CD8-positive, alpha-beta memory T cell (primary cell): ENCODE data around the gene OSER1. TPM values are rescaled to one million over a fixed set of nuclear protein-coding genes. Genes with fewer than 3 reads are reported as not detected.
"Not testable (repeated sequence)": the region's sequence is repeated elsewhere in the genome, so short reads cannot be mapped to it uniquely, and the experiment has no call there.

Experiments
- CTCF ChIA-PET: fragments of 350-600 bp; sonication (Branson Sonifier 250); formaldehyde crosslinking; loops from one replicate; lab custom pipeline; 2021; ENCODE audit warnings: antibody characterized with exemption; lab: Charles Lee
- POLR2A ChIA-PET: fragments of 350-600 bp; sonication (Branson Sonifier 250); formaldehyde crosslinking; loops from one replicate; lab custom pipeline; 2021; ENCODE audit warnings: antibody characterized with exemption; lab: Charles Lee
- DNase-seq, 5 donors: peaks; one replicate each; pipeline versions ENCODE4 v3.0.0 to v3.0.0-alpha.2; 2020 to 2022; ENCODE audit warnings: mixed read lengths in 1 of 5
- H3K27ac ChIP-seq: one replicate; pipeline ENCODE4 v1.7.0; 2013; ENCODE audit warnings: low read depth, mild to moderate bottlenecking, low read length, moderate library complexity
- H3K27me3 ChIP-seq: 2 replicates; pipeline ENCODE4 v1.7.0; 2013; ENCODE audit warnings: low read length, mild to moderate bottlenecking; ENCODE audit not compliant: insufficient read depth, poor library complexity, severe bottlenecking
- H3K36me3 ChIP-seq: 2 replicates; pipeline ENCODE4 v1.7.0; 2013; ENCODE audit warnings: mild to moderate bottlenecking, low read length, moderate library complexity; ENCODE audit not compliant: insufficient read depth
- H3K4me1 ChIP-seq: 2 replicates; pipeline ENCODE4 v1.7.0; 2013; ENCODE audit warnings: mild to moderate bottlenecking, low read length, moderate library complexity; ENCODE audit not compliant: insufficient read depth
- H3K4me3 ChIP-seq: 2 replicates; pipeline ENCODE4 v1.7.0; 2013; ENCODE audit warnings: mild to moderate bottlenecking, low read length
- H3K9me3 ChIP-seq: 2 replicates; pipeline ENCODE4 v1.7.0; 2013; ENCODE audit warnings: mild to moderate bottlenecking, low read length
- H3K27ac Mint-ChIP-seq, 8 donors: one replicate each; pipeline ENCODE4 v1.8.0; 2020 to 2021; ENCODE audit warnings: mixed read lengths in 8 of 8, mild to moderate bottlenecking in 6 of 8, inconsistent platforms in 3 of 8, moderate library complexity in 3 of 8
- H3K27me3 Mint-ChIP-seq, 2 donors: one replicate each; pipeline ENCODE4 v1.8.0; 2020 to 2021; ENCODE audit warnings: mixed read lengths in 2 of 2, mild to moderate bottlenecking in 1 of 2, moderate library complexity in 1 of 2
- H3K36me3 Mint-ChIP-seq, 3 donors: one replicate each; pipeline ENCODE4 v1.8.0; 2020 to 2021; ENCODE audit warnings: mixed read lengths in 3 of 3, inconsistent platforms in 1 of 3, mild to moderate bottlenecking in 1 of 3
- H3K4me1 Mint-ChIP-seq, 3 donors: one replicate each; pipeline ENCODE4 v1.8.0; 2020 to 2021; ENCODE audit warnings: mixed read lengths in 3 of 3, inconsistent platforms in 1 of 3, mild to moderate bottlenecking in 1 of 3
- H3K4me3 Mint-ChIP-seq, 7 donors: one replicate each; pipeline ENCODE4 v1.8.0; 2020 to 2021; ENCODE audit warnings: mixed read lengths in 7 of 7, mild to moderate bottlenecking in 6 of 7, moderate library complexity in 4 of 7, inconsistent platforms in 2 of 7
- H3K9me3 Mint-ChIP-seq, 5 donors: one replicate each; pipeline ENCODE4 v1.8.0; 2020 to 2022; ENCODE audit warnings: mixed read lengths in 5 of 5, mild to moderate bottlenecking in 3 of 5, moderate library complexity in 2 of 5, inconsistent platforms in 1 of 5
- polyA plus RNA-seq: library from polyadenylated mRNA; unstranded; fragments of 300-500 nt; fragmentation: Illumina TruSeq; gene quantifications from one replicate; pipeline ENCODE4 v1.2.3, GENCODE V29; 2021
- total RNA-seq, 2 experiments: library from RNA; stranded (reverse); gene quantifications; one replicate each; pipeline ENCODE4 v1.2.3, GENCODE V29; 2021

OSER1 gene
- total and polyA plus RNA-seq, 3 experiments from 2014 or later, result 24.8 to 35.1 (median 25.7) TPM

DNA sequence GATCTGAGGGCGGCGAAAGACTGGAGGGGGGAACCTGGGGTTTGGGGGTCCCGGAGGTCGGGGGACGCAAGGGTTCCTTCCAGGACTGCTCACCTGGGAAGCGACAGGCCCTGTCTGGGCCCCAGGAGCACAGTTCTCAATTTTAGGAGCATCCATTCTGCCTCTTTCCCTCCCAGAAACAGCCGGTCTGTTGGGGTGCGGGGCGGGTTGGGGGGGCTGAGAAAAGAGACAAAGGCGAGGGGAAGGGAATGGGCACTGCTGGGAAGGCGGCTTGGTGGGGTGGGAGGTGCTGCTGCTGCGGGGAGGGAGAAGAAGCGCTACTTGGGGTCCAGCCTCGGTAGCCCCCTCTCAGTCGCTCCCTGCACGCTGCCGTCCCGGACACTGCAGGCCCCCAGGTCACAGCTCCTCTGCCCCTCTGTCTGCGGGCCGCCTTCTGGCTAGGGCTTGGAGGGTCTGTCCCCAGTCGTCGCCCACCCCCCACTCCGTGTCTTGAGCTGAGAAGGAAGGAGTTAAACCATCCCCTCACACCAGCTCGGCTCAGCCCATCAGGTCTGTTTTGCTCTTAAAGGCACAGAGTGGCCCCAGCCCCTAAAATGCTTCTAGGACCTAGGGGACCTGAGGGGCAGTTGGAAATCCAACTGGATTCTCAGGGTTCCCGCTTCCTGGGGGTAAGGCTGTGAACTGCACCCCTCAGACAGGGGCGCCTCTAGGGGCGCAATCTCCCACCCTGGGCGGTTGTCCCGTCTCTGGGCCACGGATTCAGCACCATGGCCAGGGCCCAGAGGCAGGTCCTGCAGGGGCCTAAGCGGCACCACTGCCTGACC is 37.2 kb upstream of the OSER1 start:
- H3K4me3 Mint-ChIP-seq, result peak overlapping the region in 1 of 7 donors; percentile 48
- peaks cover 0 to 2% (median 0%) of the 10 kb centered on the region in 5 donors for H3K9me3 Mint-ChIP-seq
- CTCF ChIA-PET, result no interaction called here
- no peaks in the 10 kb centered on the region for H3K4me1 ChIP-seq
- H3K9me3 ChIP-seq, result no peaks in the 10 kb centered on the region
- DNase-seq, result peak in 2 of 5 donors; percentile 3 to 18
- H3K36me3 ChIP-seq, result no peaks in the 10 kb centered on the region
- H3K27ac Mint-ChIP-seq, result no peak overlapping the region
- peaks cover 21 to 44% of the 10 kb centered on the region in 2 donors for H3K27me3 Mint-ChIP-seq
- peaks cover 11% of the 10 kb centered on the region for H3K27me3 ChIP-seq
- no peaks in the 10 kb centered on the region for H3K36me3 Mint-ChIP-seq
- POLR2A ChIA-PET, result no interaction called here
- peaks cover 4 to 12% (median 5%) of the 10 kb centered on the region in 3 donors for H3K4me1 Mint-ChIP-seq
- H3K4me3 ChIP-seq, result no peak overlapping the region
- no peak overlapping the region for H3K27ac ChIP-seq

DNA sequence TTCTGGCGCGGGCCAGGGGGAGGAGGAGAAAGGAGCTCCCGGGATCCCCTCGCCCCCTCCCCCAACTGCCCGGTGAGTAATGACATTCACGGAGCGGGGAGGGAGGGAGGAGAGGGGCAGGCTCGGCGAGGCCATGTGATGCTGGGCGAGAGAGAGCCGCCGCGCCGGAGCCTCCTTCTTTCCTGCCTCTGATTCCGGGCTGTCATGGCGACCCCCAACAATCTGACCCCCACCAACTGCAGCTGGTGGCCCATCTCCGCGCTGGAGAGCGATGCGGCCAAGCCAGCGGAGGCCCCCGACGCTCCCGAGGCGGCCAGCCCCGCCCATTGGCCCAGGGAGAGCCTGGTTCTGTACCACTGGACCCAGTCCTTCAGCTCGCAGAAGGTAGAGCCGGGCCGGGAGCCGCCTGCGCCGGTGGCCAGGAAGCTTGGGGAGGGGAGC is 36.6 kb upstream of the OSER1 start, which contains the start of gene GDAP1L1:
Gene GDAP1L1, plus strand, starts transcription at position 178 of the 441 bp plus-strand sequence. Its CDS starts 27 bp downstream, at position 205.
- H3K4me3 ChIP-seq, result no peak within 1 kb of the TSS
- CTCF ChIA-PET, result no interaction called here
- H3K27me3 ChIP-seq, result peaks cover 11% of the 10 kb centered on the region
- H3K36me3 Mint-ChIP-seq, result no peaks in the 10 kb centered on the region
- H3K4me3 Mint-ChIP-seq, result peak within 1 kb of the TSS in 5 of 7 donors; percentile 23 to 48 (median 28)
- peaks cover 0 to 2% (median 0%) of the 10 kb centered on the region in 5 donors for H3K9me3 Mint-ChIP-seq
- H3K4me1 ChIP-seq, result no peaks in the 10 kb centered on the region
- DNase-seq, result no peak
- peaks cover 4 to 12% (median 5%) of the 10 kb centered on the region in 3 donors for H3K4me1 Mint-ChIP-seq
- POLR2A ChIA-PET, result no interaction called here
- no peaks in the 10 kb centered on the region for H3K36me3 ChIP-seq
- H3K9me3 ChIP-seq, result no peaks in the 10 kb centered on the region
- no peak within 1 kb of the TSS for H3K27ac Mint-ChIP-seq
- no peak within 1 kb of the TSS for H3K27ac ChIP-seq
- peaks cover 21 to 43% of the 10 kb centered on the region in 2 donors for H3K27me3 Mint-ChIP-seq

DNA sequence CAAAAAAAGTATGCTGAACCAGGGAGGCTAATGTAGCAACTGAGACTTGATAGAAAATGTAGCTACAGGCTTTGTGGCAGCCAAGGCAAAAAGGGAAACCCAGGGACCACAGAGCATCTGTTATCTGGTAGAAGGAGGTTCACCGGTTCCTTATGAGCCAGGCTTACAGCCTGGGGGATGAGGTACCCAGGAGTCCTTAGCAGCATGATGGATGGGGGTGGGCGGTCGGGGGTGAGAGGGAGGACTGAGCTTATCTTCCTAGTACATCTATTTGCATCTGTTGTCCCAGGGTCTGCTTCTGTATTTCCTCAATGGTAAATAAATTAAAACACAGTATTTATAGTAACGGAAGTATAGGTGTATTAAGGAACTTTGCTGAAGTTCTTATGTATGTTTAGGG is 35.4 kb upstream of the OSER1 start:
- Histone ChIP-seq H3K27ac (no peak overlapping the region), H3K4me3 (no peak overlapping the region), H3K27me3 (peaks cover 11% of the 10 kb centered on the region), H3K4me1 (no peaks in the 10 kb centered on the region), H3K36me3 (no peaks in the 10 kb centered on the region), H3K9me3 (no peaks in the 10 kb centered on the region)
- Mint-ChIP-seq H3K9me3 (peaks cover 0 to 2% (median 0%) of the 10 kb centered on the region in 5 donors), H3K4me3 (peak overlapping the region in 1 of 7 donors; percentile 38), H3K27me3 (peaks cover 22 to 47% of the 10 kb centered on the region in 2 donors), H3K27ac (no peak overlapping the region), H3K36me3 (no peaks in the 10 kb centered on the region), H3K4me1 (peaks cover 4 to 12% (median 5%) of the 10 kb centered on the region in 3 donors)
- POLR2A ChIA-PET, result no interaction called here
- no peak for DNase-seq
- CTCF ChIA-PET, result interaction anchor here (1.3 to 2.7 kb wide), 2 partner anchors 8 to 65 kb away, joined by 4 to 8 read pairs; partner anchors contain the start of gene FITM2

- Mint-ChIP-seq H3K9me3 (peaks cover 0 to under 1% (median 0%) of the 10 kb centered on the region in 5 donors), H3K4me3 (no peak overlapping the region), H3K36me3 (peaks cover 0 to 4% (median 0%) of the 10 kb centered on the region in 3 donors), H3K27ac (peak overlapping the region in 1 of 8 donors; percentile 46), H3K4me1 (peaks cover 2 to 3% (median 2%) of the 10 kb centered on the region in 3 donors), H3K27me3 (peaks cover 3 to 21% of the 10 kb centered on the region in 2 donors)
- no peak for DNase-seq
- no peaks in the 10 kb centered on the region for H3K9me3 ChIP-seq
- H3K36me3 ChIP-seq, result no peaks in the 10 kb centered on the region
- ChIA-PET POLR2A (no interaction called here), CTCF (no interaction called here)
- H3K27ac ChIP-seq, result no peak overlapping the region
- no peak overlapping the region for H3K4me3 ChIP-seq
- no peaks in the 10 kb centered on the region for H3K4me1 ChIP-seq
- H3K27me3 ChIP-seq, result no peaks in the 10 kb centered on the region
Measured at GRCh38 chr20:44241796-44242195, 31.2 kb upstream of the OSER1 start.

GRCh38 chr20:44236840-44237239 is 26.3 kb upstream of the OSER1 start:
- H3K27me3 ChIP-seq, H3K9me3 Mint-ChIP-seq, H3K4me3 Mint-ChIP-seq, DNase-seq, H3K4me1 Mint-ChIP-seq, H3K4me1 ChIP-seq, H3K27me3 Mint-ChIP-seq, H3K36me3 Mint-ChIP-seq, H3K27ac Mint-ChIP-seq, POLR2A ChIA-PET, H3K4me3 ChIP-seq, H3K36me3 ChIP-seq, H3K9me3 ChIP-seq, H3K27ac ChIP-seq: not testable (repeated sequence)
- CTCF ChIA-PET, result interaction anchor here (1.2 to 1.6 kb wide), 2 partner anchors 13 to 74 kb away, joined by 3 to 4 read pairs; partner anchors contain the start of gene FITM2

DNA sequence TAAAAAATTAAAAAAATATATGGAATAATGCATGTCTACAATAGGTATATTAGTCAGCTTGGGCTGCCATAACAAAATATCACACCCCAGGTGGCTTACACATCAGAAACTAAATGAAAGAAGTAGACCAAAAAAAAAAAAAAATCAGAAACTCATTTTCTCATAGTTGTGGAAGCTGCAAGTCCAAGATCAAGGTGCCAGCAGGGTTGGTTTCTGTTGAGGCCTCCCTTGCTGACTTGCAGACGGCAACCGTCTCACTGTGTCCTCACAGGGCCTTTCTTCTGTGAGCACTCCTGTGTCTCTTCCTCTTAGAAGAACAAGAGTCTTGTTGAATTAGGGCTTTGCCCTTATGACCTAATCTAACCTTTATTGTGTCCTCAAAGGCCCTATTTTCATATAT is 25.1 kb upstream of the OSER1 start:
- peaks cover 0 to 4% (median 0%) of the 10 kb centered on the region in 3 donors for H3K36me3 Mint-ChIP-seq
- H3K9me3 Mint-ChIP-seq, result no peaks in the 10 kb centered on the region
- no peak overlapping the region for H3K27ac Mint-ChIP-seq
- CTCF ChIA-PET, result interaction anchor here (1.6 kb wide), 1 partner anchor 76 kb away, joined by 4 read pairs; the partner anchor contains the start of gene FITM2
- no peaks in the 10 kb centered on the region for H3K27me3 ChIP-seq
- H3K36me3 ChIP-seq, result no peaks in the 10 kb centered on the region
- POLR2A ChIA-PET, result no interaction called here
- H3K27me3 Mint-ChIP-seq, result no peaks in the 10 kb centered on the region
- no peaks in the 10 kb centered on the region for H3K4me1 Mint-ChIP-seq
- no peak for DNase-seq
- no peaks in the 10 kb centered on the region for H3K4me1 ChIP-seq
- no peak overlapping the region for H3K27ac ChIP-seq
- H3K4me3 Mint-ChIP-seq, result no peak overlapping the region
- no peak overlapping the region for H3K4me3 ChIP-seq
- no peaks in the 10 kb centered on the region for H3K9me3 ChIP-seq

DNA sequence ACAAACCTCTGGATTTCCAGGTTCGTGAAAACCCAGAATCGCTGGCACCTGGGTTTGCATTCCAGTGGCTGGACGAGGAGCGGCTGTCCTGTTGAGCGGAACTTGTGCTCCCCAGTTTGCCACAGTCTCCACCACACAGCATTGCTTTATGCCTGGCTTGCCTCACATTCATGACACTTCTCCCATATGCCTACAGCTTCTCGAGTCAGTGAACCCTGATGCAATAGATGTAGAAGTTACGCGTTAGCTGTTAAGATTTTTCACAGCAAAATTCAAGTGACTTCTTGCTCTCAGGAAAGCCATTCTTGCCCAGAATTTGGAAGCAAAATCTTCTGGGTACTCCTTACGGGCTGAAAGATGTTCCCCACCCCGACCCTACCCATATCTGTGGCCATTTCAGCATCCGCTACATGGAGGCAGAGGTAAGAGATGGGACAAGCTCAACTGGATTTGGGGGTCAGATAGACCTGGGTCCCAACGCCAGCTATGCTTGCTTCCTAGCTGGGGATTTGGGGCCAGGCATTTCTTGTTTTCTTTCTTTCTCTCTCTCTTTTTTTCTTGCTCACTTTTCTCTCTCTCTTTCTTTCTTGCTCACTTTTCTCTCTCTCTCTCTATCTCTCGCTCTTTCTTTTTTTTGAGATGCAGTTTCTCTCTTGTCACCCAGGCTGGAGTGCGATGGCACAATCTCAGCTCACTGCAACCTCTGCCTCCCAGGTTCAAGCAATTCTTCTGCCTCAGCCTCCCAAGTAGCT is 24.2 kb upstream of the OSER1 start:
- DNase-seq, result no peak
- H3K36me3 ChIP-seq, result no peaks in the 10 kb centered on the region
- Mint-ChIP-seq H3K27me3 (no peaks in the 10 kb centered on the region), H3K36me3 (peaks cover 0 to 4% (median 0%) of the 10 kb centered on the region in 3 donors), H3K27ac (peak overlapping the region in 1 of 8 donors; percentile 3), H3K4me3 (no peak overlapping the region), H3K9me3 (no peaks in the 10 kb centered on the region), H3K4me1 (no peaks in the 10 kb centered on the region)
- CTCF ChIA-PET, result no interaction called here
- POLR2A ChIA-PET, result no interaction called here
- H3K27me3 ChIP-seq, result no peaks in the 10 kb centered on the region
- no peaks in the 10 kb centered on the region for H3K4me1 ChIP-seq
- H3K4me3 ChIP-seq, result no peak overlapping the region
- H3K9me3 ChIP-seq, result no peaks in the 10 kb centered on the region
- H3K27ac ChIP-seq, result no peak overlapping the region
